C1 segment of cervical spinal cord (tissue), 14 donors: ENCODE measurements around the gene GPS1.

Source experiments
- DNase-seq, 14 donors: peaks; one replicate each; lab custom pipeline; 2025; lab: John Stamatoyannopoulos, UW

The GPS1 gene

DNA sequence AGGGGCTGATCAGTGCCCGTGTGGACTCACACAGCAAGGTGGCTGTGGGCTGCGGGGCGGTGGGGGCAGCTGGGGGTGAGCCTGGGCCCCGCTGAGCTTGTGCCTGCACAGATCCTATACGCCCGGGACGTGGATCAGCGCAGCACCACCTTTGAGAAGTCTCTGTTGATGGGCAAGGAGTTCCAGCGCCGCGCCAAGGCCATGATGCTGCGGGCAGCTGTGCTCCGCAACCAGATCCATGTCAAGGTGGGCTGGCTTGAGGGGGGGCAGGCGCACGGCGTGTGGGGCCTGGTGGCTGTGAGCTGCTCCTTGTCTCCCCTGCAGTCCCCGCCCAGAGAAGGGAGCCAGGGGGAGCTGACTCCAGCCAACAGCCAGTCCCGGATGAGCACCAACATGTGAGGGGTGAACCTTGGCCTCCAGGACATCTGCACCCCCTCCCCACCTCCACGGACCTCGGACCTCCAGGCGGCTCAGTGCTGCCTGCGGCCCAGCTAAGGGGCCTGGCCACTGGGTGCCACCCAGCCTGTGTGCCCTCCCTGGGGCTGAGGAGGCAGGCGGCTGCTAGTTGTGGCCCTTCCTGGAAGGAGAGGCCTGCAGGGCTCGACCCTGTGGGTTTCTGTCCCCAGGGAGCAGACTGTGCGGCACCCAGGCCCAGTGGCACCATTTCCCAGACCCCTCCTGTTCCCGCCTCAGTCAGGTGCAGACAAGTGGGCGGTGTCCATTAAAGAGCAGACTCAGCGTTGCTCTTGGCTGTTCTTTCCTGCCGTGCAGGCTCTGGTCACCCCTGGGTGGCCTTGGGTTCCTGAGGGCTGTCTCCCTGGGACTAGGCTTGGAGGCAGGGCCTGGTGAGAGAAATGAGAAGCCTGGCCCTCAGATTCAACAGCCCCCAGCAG lies 5.3 kb downstream of the GPS1 start:
- DNase-seq = no peak

- DNase-seq = no peak
Measured at GRCh38 chr17:82058230-82058854, 6.6 kb downstream of the GPS1 start.

GRCh38 chr17:82058855-82059249 lies 7.2 kb downstream of the GPS1 start:
- no peak for DNase-seq

GRCh38 chr17:82059272-82060000 lies 7.7 kb downstream of the GPS1 start:
- DNase-seq = no peak

- DNase-seq = no peak
Measured at GRCh38 chr17:82060001-82060380, 8.3 kb downstream of the GPS1 start.

DNA sequence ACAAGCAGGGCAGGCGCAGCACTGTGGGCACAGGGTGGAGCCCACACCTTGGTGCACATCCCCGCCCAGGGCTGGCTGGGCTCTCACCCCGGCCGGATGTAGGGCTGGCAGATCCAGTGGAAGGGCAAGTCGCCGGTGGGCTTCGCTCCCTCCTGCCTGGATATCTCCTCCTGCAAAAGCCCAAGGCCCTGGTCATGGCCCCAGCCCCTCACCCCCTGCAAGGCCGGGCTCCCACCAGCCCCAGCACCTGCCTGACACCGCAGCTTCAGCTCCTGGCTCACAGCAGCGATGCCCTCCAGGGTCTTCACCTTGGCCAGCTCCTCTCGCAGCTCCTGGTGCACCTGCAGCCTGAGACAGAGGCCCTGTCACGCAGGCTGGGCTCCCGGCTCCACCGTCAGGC lies 8.9 kb downstream of the GPS1 start:
- no peak for DNase-seq

- no peak for DNase-seq
Measured at GRCh38 chr17:82061047-82061925, 9.6 kb downstream of the GPS1 start.

DNA sequence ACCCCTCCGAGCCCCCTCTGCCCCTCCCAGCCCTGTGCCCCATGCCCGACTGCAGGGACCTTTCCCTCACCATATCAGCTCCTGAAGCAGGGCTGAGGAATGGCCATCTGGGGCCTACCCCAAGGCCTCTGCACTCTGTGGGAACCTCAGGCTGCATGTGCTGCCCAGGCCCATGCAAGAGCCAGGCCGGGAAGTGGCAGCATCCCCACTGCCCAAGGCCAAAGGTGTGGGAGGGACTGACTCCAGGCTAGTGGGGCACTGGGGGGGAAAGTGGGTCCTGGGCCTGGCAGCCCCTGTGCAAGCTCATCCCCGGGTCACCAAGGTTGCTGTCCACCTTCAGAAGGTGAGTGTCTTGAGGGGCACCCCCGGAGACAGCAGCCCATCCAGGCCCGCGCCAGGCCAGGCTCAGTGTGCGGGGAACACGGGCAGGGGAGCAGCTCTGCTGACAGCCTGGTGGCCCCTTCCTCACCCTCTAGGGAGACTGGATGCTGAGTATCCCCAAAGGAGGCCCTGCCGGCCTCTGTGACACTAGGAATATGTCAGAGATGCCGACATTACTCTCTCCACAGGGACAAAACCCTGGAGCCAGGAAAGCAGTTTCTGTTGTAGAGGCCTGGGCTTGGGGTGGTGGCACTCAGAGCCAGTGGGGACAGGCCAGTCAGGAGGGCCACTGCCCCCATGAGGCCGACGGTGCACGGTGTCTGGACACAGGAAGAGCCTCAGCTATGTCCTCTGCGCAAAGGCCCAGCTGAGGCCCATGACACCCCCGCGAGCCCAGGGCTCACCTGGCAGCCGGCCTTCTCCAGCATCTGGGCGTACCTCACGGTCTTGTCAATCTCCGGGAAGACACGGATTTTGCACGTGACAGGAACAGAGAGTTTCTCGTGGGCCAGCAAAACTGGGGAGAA lies 10.6 kb downstream of the GPS1 start:
- DNase-seq = no peak

DNA sequence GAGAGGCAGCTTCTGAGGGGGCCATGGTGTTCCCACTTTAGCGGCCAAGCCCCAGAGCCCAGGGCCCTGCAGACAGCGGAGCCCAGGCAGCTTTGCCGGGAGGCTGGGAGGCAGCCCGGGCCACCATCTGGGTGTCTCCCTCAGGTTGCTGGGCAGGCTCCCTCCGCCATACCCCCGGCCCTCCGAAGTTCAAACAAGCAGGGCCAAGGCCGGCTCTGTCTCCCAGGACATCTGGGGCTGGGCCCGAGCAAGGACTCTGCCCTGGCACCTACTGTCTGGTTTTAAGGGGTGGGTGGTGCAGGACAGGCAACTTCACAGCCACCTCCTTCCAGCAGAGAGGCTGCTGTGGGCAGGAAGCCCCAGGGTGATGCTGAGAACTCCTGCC lies 11.3 kb downstream of the GPS1 start:
- no peak for DNase-seq

- DNase-seq = no peak
Measured at GRCh38 chr17:82063424-82064415, 12.0 kb downstream of the GPS1 start.

- DNase-seq = no peak
Measured at GRCh38 chr17:82064433-82065192, 12.9 kb downstream of the GPS1 start.

- peak in 1 of 14 donors; percentile 36 for DNase-seq
Measured at GRCh38 chr17:82065193-82065637, 13.5 kb downstream of the GPS1 start.

GRCh38 chr17:82065638-82066303 lies 14.1 kb downstream of the GPS1 start, which contains the start of gene DUS1L:
DUS1L (minus strand) TSS chr17:82065804; CDS start chr17:82065059, 745 bp downstream.
- DNase-seq = peak in 9 of 14 donors; percentile 9 to 77 (median 38)

GRCh38 chr17:82070611-82071010 lies 18.9 kb downstream of the GPS1 start:
- no peak for DNase-seq

DNA sequence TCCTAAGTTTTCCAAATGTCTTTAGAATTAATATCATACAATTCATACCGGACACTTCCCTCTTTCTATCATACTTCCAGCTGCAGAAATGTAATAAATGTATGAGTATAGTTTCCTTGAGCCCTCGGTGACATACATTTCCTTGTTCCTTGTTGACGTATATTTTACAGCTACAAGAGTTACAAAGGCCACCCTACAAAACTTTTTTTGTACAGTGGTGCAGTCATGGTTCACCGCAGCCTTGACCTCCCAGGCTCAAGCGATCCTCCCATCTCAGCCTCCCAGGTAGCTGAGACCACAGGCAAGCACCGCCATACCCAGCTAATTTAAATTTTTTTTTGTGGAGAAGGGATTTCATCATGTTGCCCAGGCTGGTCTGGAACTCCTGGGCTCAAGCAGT lies 21.1 kb downstream of the GPS1 start:
- no peak for DNase-seq

DNA sequence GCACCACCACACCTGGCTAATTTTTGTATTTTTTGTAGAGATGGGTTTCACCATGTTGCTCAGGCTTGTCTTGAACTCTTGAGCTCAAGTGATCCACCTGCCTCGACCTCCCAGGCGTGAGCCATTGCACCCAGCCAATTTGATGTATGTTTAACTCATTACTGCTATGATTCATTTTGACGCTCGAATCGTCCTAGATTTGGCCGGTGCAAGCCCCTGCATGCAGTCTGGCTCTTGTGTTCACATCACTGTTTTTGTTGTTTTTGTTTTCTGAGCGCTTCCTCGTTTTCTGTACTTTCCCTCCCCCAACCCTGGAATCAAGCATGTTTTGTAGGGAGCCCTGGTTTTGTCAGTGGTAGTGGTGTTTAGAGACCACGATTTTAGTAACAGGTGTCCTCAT lies 21.7 kb downstream of the GPS1 start:
- no peak for DNase-seq

- DNase-seq = no peak
Measured at GRCh38 chr17:82076018-82076784, 24.5 kb downstream of the GPS1 start.
